ENCODE measurements around the gene CGB5.

CGB5 gene

GRCh38 chr19:49057636-49058234 is 14.1 kb downstream of the CGB5 start, which contains the start of gene CGB7:
TSS of gene CGB7 (minus strand) at chr19:49057749. CDS start at chr19:49055375, 2,374 bp downstream.
- CTCF ChIA-PET: interaction anchor here (0.6 kb wide), 1 partner anchor 50 kb away, joined by 4 read pairs; no protein-coding TSS in a partner anchor
- peak within 1 kb of the TSS; percentile 78 for H3K27ac ChIP-seq
- POLR2A ChIA-PET (ENCODE audit: low non-redundant PET): interaction anchor here (0.5 to 0.6 kb wide), 3 partner anchors 64 to 292 kb away, joined by 3 to 11 read pairs (median 7); partner anchors contain the start of gene RUVBL2
- peak; percentile 83 for DNase-seq (ENCODE audit: low spot score)
- no peak for TF ChIP-seq CTCF (conservative IDR thresholded peaks at IDR 0.05; ENCODE audit: low read depth)

- no peak for DNase-seq (ENCODE audit: low spot score)
- H3K27ac ChIP-seq: no peak overlapping the region
- CTCF ChIA-PET: interaction anchor here (0.6 to 0.8 kb wide), 2 partner anchors 14 to 51 kb away, joined by 3 to 4 read pairs; partner anchors contain the start of gene KCNA7
- no peak for TF ChIP-seq CTCF (conservative IDR thresholded peaks at IDR 0.05; ENCODE audit: low read depth)
- POLR2A ChIA-PET (ENCODE audit: low non-redundant PET): interaction anchor here (0.7 kb wide), 1 partner anchor 12 kb away, joined by 4 read pairs; no protein-coding TSS in a partner anchor
Measured at GRCh38 chr19:49058562-49058961, 14.9 kb downstream of the CGB5 start.

- peak overlapping the region; percentile 28; the same call in 1 of the 2 replicates for H3K27ac ChIP-seq
- ChIA-PET POLR2A (ENCODE audit: low non-redundant PET) (no interaction called here), CTCF (interaction anchor here (0.8 kb wide), 1 partner anchor 14 kb away, joined by 3 read pairs; the partner anchor contains the start of gene KCNA7)
- no peak for DNase-seq (ENCODE audit: low spot score)
- TF ChIP-seq CTCF (conservative IDR thresholded peaks at IDR 0.05; ENCODE audit: low read depth): no peak
Measured at GRCh38 chr19:49059053-49059452, 15.4 kb downstream of the CGB5 start.

- no peak for DNase-seq (ENCODE audit: low spot score)
- POLR2A ChIA-PET (ENCODE audit: low non-redundant PET): no interaction called here
- CTCF ChIA-PET: no interaction called here
- no peak for TF ChIP-seq CTCF (conservative IDR thresholded peaks at IDR 0.05; ENCODE audit: low read depth)
- H3K27ac ChIP-seq: no peak overlapping the region
Measured at GRCh38 chr19:49061000-49061399, 17.4 kb downstream of the CGB5 start.

GRCh38 chr19:49061445-49061844 is 17.8 kb downstream of the CGB5 start:
- no peak for TF ChIP-seq CTCF (conservative IDR thresholded peaks at IDR 0.05; ENCODE audit: low read depth)
- ChIA-PET CTCF (no interaction called here), POLR2A (ENCODE audit: low non-redundant PET) (no interaction called here)
- no peak for DNase-seq (ENCODE audit: low spot score)
- peak overlapping the region; percentile 96 for H3K27ac ChIP-seq

- TF ChIP-seq CTCF (conservative IDR thresholded peaks at IDR 0.05; ENCODE audit: low read depth): no peak
- ChIA-PET CTCF (interaction anchor here (0.5 to 0.6 kb wide), 2 partner anchors 64 to 100 kb away, joined by 3 to 4 read pairs; no protein-coding TSS in a partner anchor), POLR2A (ENCODE audit: low non-redundant PET) (interaction anchor here (1.4 kb wide), 1 partner anchor 71 kb away, joined by 3 read pairs; the partner anchor contains the start of genes GYS1 and RUVBL2)
- peak; percentile 80 for DNase-seq (ENCODE audit: low spot score)
- peak overlapping the region; percentile 96 for H3K27ac ChIP-seq
Measured at GRCh38 chr19:49064029-49064629, 20.5 kb downstream of the CGB5 start.
